Activated CD8-positive, alpha-beta T cell treated with anti-CD3 and anti-CD28 coated beads for 36 hours (primary cell): Measurements from ENCODE around the gene CMTM1. TPM values are rescaled to one million over a fixed set of nuclear protein-coding genes. Genes with fewer than 3 reads are reported as not detected.
"Not testable (repeated sequence)": the region's sequence is repeated elsewhere in the genome, so short reads cannot be mapped to it uniquely, and the experiment has no call there.

Source experiments
- ATAC-seq: fragments of 200-7000 bp; cut with Tn5 transposase; one replicate; pipeline ENCODE4 v1.10.0; 2021; ENCODE audit warnings: mild to moderate bottlenecking, moderate library complexity
- CTCF ChIA-PET: fragments of 350-600 bp; sonication (Branson Sonifier 250); formaldehyde crosslinking; loops from one replicate; lab custom pipeline; 2021; ENCODE audit warnings: antibody characterized with exemption; lab: Charles Lee
- POLR2A ChIA-PET: fragments of 350-600 bp; sonication (Branson Sonifier 250); formaldehyde crosslinking; loops from one replicate; lab custom pipeline; 2021; ENCODE audit warnings: antibody characterized with exemption; lab: Charles Lee
- DNase-seq: peaks from one replicate; pipeline ENCODE4 v3.0.0-alpha.2; 2020
- H3K27ac Mint-ChIP-seq: one replicate; pipeline ENCODE4 v1.8.0; 2021; ENCODE audit warnings: mild to moderate bottlenecking, mixed read lengths
- H3K27me3 Mint-ChIP-seq: one replicate; pipeline ENCODE4 v1.8.0; 2021; ENCODE audit warnings: mixed read lengths
- H3K36me3 Mint-ChIP-seq: one replicate; pipeline ENCODE4 v1.8.0; 2021; ENCODE audit warnings: low read depth, mixed read lengths
- H3K4me1 Mint-ChIP-seq: one replicate; pipeline ENCODE4 v1.8.0; 2021; ENCODE audit warnings: low read depth, mixed read lengths
- H3K4me3 Mint-ChIP-seq: one replicate; pipeline ENCODE4 v1.8.0; 2021; ENCODE audit warnings: mild to moderate bottlenecking, moderate library complexity, mixed read lengths
- H3K9me3 Mint-ChIP-seq: one replicate; pipeline ENCODE4 v1.8.0; 2021; ENCODE audit warnings: mixed read lengths
- intact Hi-C: fragments of 100-400 bp; cut with micrococcal nuclease; formaldehyde crosslinking; loops from one replicate; pipeline ENCODE4 v1.10.0; 2022
- total RNA-seq, 2 experiments: library from RNA; stranded (reverse); gene quantifications; one replicate each; pipeline ENCODE4 v1.2.3, GENCODE V29; 2021
- TF ChIP-seq, protein P1 (sequence below): fragments of 200-600 bp; IDR thresholded peaks from one replicate; pipeline ENCODE4 v1.8.0; 2022; ENCODE audit warnings: antibody characterized with exemption, mild to moderate bottlenecking

The CMTM1 gene
- total RNA-seq, 2 experiments from 2014 or later = 5.4 to 6.2 TPM

GRCh38 chr16:66592241-66592640, 26.0 kb downstream of the CMTM1 start:
- no peaks in the 10 kb centered on the region for H3K36me3 Mint-ChIP-seq
- DNase-seq = no peak
- H3K27me3 Mint-ChIP-seq = no peaks in the 10 kb centered on the region
- no peak overlapping the region for H3K27ac Mint-ChIP-seq
- POLR2A ChIA-PET = no interaction called here
- TF ChIP-seq, protein P1, sequence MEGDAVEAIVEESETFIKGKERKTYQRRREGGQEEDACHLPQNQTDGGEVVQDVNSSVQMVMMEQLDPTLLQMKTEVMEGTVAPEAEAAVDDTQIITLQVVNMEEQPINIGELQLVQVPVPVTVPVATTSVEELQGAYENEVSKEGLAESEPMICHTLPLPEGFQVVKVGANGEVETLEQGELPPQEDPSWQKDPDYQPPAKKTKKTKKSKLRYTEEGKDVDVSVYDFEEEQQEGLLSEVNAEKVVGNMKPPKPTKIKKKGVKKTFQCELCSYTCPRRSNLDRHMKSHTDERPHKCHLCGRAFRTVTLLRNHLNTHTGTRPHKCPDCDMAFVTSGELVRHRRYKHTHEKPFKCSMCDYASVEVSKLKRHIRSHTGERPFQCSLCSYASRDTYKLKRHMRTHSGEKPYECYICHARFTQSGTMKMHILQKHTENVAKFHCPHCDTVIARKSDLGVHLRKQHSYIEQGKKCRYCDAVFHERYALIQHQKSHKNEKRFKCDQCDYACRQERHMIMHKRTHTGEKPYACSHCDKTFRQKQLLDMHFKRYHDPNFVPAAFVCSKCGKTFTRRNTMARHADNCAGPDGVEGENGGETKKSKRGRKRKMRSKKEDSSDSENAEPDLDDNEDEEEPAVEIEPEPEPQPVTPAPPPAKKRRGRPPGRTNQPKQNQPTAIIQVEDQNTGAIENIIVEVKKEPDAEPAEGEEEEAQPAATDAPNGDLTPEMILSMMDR = no peak
- intact Hi-C loops = no loop called here
- CTCF ChIA-PET = interaction anchor here (0.8 to 2.9 kb wide), 3 partner anchors 16 to 82 kb away, joined by 3 to 12 read pairs (median 4); no protein-coding TSS in a partner anchor
- H3K9me3 Mint-ChIP-seq = no peaks in the 10 kb centered on the region
- H3K4me1 Mint-ChIP-seq = peaks cover 44% of the 10 kb centered on the region
- ATAC-seq = no peak
- H3K4me3 Mint-ChIP-seq = no peak overlapping the region

GRCh38 chr16:66592814-66593213, 26.6 kb downstream of the CMTM1 start:
- Mint-ChIP-seq H3K9me3 (no peaks in the 10 kb centered on the region), H3K4me1 (peaks cover 43% of the 10 kb centered on the region), H3K27me3 (no peaks in the 10 kb centered on the region), H3K4me3 (no peak overlapping the region), H3K36me3 (no peaks in the 10 kb centered on the region), H3K27ac (no peak overlapping the region)
- DNase-seq (no peak), ATAC-seq (no peak)
- TF ChIP-seq, protein P1 = no peak
- ChIA-PET CTCF (interaction anchor here (0.8 to 2.9 kb wide), 3 partner anchors 15 to 83 kb away, joined by 3 to 12 read pairs (median 4); no protein-coding TSS in a partner anchor), POLR2A (no interaction called here)
- intact Hi-C loops = no loop called here

DNA sequence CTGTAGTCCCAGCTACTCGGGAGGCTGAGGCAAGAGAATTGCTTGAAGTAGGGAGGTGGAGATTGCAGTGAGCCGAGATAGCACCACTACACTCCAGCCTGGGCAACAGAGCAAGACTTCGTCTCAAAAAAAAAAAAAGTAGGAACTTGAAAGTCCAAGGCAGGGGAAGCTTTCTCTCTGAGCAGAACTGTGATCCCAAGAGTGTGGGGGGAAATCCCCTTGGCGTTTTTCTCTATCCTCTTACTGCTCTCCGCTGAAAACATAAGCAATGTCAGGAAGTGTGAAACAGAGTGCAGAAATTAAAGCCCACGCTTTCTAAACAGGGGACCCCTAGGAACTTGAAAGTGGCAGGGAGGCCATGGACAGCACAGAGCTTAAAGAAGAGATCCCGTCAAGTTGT, 28.5 kb downstream of the CMTM1 start:
- TF ChIP-seq, protein P1 = no peak
- H3K4me3 Mint-ChIP-seq = no peak overlapping the region
- ATAC-seq (no peak), DNase-seq (no peak)
- H3K4me1 Mint-ChIP-seq = peaks cover 43% of the 10 kb centered on the region
- H3K9me3 Mint-ChIP-seq = no peaks in the 10 kb centered on the region
- H3K27ac Mint-ChIP-seq = no peak overlapping the region
- no peaks in the 10 kb centered on the region for H3K27me3 Mint-ChIP-seq
- intact Hi-C loops = no loop called here
- ChIA-PET CTCF (interaction anchor here (0.7 to 2.9 kb wide), 2 partner anchors 9 to 13 kb away, joined by 3 to 12 read pairs; no protein-coding TSS in a partner anchor), POLR2A (interaction anchor here (0.6 to 0.8 kb wide), 2 partner anchors 40 to 157 kb away, joined by 3 read pairs; no protein-coding TSS in a partner anchor)
- H3K36me3 Mint-ChIP-seq = no peaks in the 10 kb centered on the region

- DNase-seq, ATAC-seq, H3K4me3 Mint-ChIP-seq, H3K36me3 Mint-ChIP-seq, intact Hi-C loops, H3K27me3 Mint-ChIP-seq, H3K9me3 Mint-ChIP-seq: not testable (repeated sequence)
- ChIA-PET CTCF (interaction anchor here (1.1 to 2.5 kb wide), 4 partner anchors 11 to 114 kb away, joined by 3 to 17 read pairs (median 10); no protein-coding TSS in a partner anchor), POLR2A (interaction anchor here (0.7 to 1.6 kb wide), 3 partner anchors 11 to 56 kb away, joined by 3 to 4 read pairs (median 3); partner anchors contain the start of gene CKLF)
- Mint-ChIP-seq H3K4me1 (peaks cover 33% of the 10 kb centered on the region), H3K27ac (peak overlapping the region; percentile 30)
These were observed 30.3 kb downstream of the CMTM1 start for GRCh38 chr16:66596559-66596958.

GRCh38 chr16:66596986-66597848, 31.0 kb downstream of the CMTM1 start:
- peaks cover 33% of the 10 kb centered on the region for H3K4me1 Mint-ChIP-seq
- ATAC-seq (peak; percentile 63), DNase-seq (peak; percentile 41)
- peak overlapping the region; percentile 16 for H3K4me3 Mint-ChIP-seq
- H3K27ac Mint-ChIP-seq = peak overlapping the region; percentile 79
- TF ChIP-seq, protein P1 = no peak
- ChIA-PET CTCF (interaction anchor here (1.1 to 4.2 kb wide), 7 partner anchors 7 to 115 kb away, joined by 3 to 22 read pairs (median 5); no protein-coding TSS in a partner anchor), POLR2A (interaction anchor here (1.1 to 1.6 kb wide), 3 partner anchors 11 to 45 kb away, joined by 3 to 5 read pairs (median 3); partner anchors contain the start of genes CKLF and CMTM2)
- intact Hi-C loops = no loop called here
- H3K36me3 Mint-ChIP-seq = peaks cover 2% of the 10 kb centered on the region
- H3K9me3 Mint-ChIP-seq = peaks cover 6% of the 10 kb centered on the region
- no peaks in the 10 kb centered on the region for H3K27me3 Mint-ChIP-seq
